Body of pancreas (tissue), 4 donors: Measurements from ENCODE around the gene ZNF534.

Source experiments
- POLR2A ChIP-seq, 3 donors: fragments of 450-650 bp; IDR thresholded peaks; one replicate each; pipeline ENCODE4 v1.6.1; 2016; ENCODE audit warnings: antibody characterized with exemption in 3 of 3, mild to moderate bottlenecking in 2 of 3
- TF ChIP-seq, protein P1 (sequence below), 7 experiments: fragments of 450-650 bp in 4 of 7; fragments of 200-600 bp in 3 of 7; sonication (generic) in 3 of 7; IDR thresholded peaks; one replicate each; pipeline ENCODE4 v1.5.1; 2016 to 2019; ENCODE audit warnings: antibody characterized with exemption in 7 of 7

DNA sequence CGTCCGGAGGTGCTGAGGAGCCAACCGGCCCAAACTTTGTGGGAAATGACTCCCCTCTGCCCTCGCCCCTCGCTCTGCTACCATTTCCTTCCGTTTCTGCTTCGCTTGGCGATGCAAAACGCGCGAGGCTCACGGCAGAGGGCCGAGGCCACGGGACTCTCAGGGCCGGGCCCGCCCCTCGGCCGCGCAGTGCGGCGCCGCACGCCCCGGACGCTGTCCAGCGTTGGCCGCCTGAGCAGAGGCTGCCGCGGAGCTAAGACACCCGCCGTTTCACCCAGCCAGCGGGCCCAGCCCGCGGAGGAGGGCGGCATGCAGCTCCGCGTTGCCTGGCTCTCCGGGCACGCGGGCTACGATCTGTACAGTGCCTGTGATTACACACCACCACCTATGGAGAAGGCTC is 22.3 kb downstream of the ZNF534 start:
- TF ChIP-seq, protein P1, sequence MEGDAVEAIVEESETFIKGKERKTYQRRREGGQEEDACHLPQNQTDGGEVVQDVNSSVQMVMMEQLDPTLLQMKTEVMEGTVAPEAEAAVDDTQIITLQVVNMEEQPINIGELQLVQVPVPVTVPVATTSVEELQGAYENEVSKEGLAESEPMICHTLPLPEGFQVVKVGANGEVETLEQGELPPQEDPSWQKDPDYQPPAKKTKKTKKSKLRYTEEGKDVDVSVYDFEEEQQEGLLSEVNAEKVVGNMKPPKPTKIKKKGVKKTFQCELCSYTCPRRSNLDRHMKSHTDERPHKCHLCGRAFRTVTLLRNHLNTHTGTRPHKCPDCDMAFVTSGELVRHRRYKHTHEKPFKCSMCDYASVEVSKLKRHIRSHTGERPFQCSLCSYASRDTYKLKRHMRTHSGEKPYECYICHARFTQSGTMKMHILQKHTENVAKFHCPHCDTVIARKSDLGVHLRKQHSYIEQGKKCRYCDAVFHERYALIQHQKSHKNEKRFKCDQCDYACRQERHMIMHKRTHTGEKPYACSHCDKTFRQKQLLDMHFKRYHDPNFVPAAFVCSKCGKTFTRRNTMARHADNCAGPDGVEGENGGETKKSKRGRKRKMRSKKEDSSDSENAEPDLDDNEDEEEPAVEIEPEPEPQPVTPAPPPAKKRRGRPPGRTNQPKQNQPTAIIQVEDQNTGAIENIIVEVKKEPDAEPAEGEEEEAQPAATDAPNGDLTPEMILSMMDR (IDR thresholded peaks at IDR 0.05), result no peak
- no peak for TF ChIP-seq POLR2A (IDR thresholded peaks at IDR 0.05)
